ENCODE results near the gene TRIM65.
A peak's percentile ranks its signal among the peaks of the same experiment; 100 is the strongest.

Gene TRIM65

GRCh38 chr17:75917141-75917916, 20.6 kb upstream of the TRIM65 start:
- no peak for DNase-seq

- no peak for DNase-seq
These were observed 18.5 kb upstream of the TRIM65 start for GRCh38 chr17:75915268-75915667.

DNA sequence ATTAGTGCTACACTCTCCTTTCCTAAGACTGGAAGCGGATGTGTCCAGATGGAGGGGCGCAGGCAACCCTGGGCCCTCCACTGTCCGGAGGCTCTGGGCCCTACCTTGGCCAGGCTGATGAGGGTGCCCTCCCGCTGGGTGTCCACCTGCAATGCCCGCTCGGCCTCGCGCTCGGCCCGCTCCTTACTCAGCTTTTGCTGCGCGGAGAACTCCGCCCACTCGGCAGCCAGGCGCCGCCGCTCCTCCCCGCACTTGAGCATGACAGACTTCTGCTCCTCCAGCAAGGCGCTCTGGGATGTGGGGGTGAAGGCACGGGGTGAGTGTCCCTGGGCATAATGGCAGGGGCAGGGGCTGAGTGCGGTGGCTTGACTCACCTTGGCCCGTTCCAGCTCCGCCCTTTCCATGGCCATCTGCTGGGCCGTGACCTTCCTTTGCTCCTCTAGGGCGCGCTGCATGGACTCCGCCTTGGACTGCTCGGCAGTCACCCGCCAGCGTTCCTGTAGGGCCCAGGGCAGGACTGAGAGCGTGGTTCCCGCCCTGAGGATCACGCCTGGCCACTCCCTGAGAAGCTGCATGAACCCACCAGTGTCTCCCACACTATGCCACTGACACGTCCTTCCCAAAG, 18.0 kb upstream of the TRIM65 start:
- DNase-seq, result no peak

- DNase-seq, result no peak
These were observed 16.9 kb upstream of the TRIM65 start for GRCh38 chr17:75913537-75914210.

DNA sequence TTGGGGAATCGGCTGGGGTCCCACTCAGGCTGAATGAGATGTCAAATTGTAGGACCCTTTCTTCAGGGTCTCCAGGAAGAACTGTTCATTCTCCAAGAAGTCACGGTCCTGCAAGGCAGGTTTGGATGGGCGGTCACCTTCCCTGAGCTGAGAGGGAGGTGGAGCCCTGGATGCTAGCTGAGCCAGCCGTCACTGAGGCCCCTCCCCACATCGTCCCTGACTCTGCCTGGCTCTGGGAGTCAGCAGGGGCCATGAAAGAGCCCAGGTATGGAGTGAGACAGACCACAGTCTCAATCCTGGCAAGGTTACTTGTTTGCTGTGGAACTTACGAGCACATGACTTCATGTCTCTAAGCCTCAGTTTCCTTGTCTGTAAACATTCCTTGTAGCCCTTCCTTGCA, 13.9 kb upstream of the TRIM65 start:
- DNase-seq, result no peak

DNA sequence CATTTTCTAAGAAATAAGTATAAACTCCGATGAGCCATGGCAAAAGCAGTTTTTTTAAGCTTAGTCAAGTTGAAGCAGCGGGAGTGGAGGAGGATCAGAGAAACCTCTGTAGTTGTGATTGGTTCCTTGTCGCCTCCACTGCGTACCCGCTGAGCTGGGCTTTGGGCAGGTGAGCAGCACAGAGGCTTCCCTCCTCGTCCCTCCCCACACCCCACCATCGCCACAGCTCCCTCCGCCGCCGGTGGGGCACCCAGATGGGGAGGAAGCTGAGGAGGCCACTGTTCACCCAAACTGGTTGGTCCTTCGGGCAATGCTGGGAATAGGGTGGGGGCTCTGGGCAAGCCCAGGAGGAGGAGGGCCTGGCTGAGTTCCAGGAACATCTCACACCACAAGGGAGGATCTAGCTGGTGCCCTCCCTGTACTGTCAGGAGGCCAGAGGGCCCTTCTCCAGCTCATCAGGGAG, 13.1 kb upstream of the TRIM65 start:
- no peak for DNase-seq

DNA sequence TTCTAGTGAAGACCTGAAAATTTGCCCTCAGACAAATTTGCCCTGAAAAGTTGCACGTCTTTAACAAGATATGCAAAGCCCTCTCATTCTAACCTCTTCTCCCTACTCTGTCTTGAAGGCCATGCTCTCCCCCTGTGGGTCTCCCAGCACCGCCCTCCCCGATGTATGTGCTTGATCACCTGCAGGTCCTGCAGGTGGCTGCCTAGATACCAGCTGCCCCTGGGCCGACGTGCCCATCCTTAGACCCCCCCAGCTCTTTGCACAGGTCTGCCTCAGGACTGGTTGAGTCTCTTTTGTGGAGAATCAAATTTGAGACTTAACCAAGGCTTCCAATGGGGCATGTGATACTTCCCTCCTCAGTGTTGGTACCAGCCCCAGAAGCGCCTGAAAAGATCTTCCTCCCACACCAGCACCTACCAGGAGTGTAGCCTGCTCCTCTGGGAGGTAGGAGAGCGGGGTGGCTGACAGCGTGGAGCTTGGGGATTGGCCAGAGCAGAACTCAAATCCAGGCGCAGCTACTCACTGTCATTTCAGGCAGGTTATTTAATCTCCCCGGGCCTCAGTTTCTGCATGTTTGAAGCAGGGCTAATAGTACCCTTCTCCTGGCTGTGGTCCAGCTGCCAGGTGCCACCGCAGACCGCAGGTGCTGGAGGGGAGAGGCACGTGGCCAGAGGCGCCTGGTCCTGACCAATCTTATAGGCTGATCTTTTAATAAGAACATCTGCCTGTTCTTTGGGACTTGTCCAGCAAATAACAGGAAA, 12.5 kb upstream of the TRIM65 start:
- DNase-seq, result no peak

DNA sequence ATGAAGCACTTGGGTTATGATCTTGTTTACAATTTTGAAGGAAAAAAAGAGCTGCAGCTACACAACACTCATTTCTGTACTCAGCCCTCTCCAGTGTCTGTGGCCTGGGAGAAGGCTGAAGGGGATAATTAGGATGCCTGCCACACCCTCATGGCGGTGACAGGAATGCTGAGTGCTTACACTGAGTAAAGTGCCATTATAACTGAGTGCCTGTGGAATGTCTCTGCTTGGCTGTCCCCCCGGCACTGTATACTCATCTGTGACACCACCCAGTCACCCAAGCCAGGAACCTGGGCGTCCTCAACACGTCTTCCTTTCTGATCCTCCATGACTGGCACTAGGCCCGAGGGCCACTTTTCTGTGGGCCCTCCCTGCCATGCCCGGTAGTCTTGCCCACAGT, 11.4 kb upstream of the TRIM65 start:
- peak; percentile 57 for DNase-seq

GRCh38 chr17:75906143-75906884, 9.6 kb upstream of the TRIM65 start:
- DNase-seq, result no peak

- DNase-seq, result peak; percentile 93
These were observed 8.2 kb upstream of the TRIM65 start, which contains the start of gene MRPL38 for GRCh38 chr17:75904749-75905521. Gene MRPL38, minus strand, starts transcription at chr17:75904884. Its CDS starts 9 bp downstream, at chr17:75904875.

DNA sequence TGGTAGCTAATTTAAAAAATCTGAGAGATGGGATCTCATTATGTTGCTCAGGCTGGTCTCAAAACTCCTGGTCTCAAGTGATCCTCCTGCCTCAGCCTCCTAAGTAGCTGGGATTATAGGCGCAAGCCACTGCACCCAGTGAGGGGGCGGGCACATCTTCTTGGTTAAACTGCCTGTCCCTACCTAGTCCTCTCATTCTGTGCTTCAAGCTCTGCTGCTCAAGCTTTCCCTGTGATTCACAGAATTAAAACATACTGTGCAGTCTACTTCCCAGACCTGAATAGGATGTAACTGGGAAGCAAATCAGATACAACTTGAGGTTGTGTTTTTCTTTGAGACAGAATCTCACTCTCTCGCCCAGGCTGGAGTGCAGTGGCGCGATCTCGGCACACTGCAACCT, 5.7 kb upstream of the TRIM65 start:
- no peak for DNase-seq

DNA sequence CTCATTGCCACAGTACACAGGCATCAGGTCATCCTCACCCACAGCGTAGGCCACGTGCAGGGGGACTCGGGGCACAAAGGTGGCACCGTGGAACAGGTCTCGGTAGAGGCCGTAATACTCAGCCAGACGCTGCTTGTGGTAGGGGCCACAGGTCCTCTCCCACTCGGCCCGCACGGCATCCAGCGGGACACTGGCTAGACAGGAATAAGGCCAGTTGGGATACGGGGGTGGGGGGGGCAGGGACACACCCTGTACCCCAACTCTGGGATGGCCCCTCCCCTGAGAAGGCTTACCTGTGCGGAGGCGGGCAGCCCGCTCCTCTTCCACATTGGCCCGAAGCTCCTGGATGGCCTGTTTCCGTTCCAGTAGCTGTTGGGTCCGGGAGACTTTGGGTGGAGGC, 5.0 kb upstream of the TRIM65 start:
- no peak for DNase-seq

DNA sequence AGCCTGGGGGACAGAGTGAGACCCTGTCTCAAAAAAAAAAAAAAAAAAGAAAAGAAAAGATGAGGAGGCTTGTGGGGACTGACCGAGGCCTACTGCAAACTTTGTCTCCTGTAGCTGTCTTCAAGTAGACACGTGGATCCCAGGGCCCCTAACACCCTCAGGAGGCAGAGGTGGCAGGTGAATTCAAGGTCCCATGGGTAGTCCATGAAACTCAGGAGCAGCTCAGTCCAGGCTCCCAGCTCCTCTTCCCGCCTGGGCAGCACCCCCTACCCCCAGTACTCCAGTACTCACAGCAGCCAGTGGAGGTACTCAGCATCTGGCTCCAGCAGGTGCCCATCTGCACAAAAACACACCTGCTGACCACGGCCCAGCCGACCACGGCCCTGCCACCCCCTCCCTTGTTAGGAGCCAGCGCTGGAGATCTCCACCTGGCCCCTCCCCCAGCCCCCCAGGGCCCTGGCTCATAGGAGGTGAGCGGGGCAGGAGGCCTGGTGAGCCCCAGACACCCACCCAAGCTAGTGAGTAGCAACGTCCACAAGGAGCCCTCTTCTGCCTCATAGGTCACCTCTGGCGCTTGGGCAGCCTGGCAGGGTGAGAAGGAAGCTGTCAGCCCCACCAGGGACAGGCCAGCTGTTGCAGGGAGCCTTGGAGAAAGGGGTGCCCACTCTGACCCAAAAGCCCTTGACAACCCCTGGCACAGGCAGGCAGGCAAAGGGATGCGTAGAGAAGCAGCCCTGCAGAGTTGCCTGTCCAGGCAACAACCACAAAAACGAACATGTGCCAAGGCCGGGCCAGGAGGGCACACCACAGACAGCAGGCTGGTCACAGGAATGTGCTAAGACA, 4.2 kb upstream of the TRIM65 start:
- DNase-seq, result no peak

GRCh38 chr17:75899767-75900468, 3.2 kb upstream of the TRIM65 start:
- DNase-seq, result no peak

- no peak for DNase-seq
These were observed 2.6 kb upstream of the TRIM65 start for GRCh38 chr17:75899353-75899752.

- DNase-seq, result no peak
These were observed 2.0 kb upstream of the TRIM65 start for GRCh38 chr17:75898791-75899190.

DNA sequence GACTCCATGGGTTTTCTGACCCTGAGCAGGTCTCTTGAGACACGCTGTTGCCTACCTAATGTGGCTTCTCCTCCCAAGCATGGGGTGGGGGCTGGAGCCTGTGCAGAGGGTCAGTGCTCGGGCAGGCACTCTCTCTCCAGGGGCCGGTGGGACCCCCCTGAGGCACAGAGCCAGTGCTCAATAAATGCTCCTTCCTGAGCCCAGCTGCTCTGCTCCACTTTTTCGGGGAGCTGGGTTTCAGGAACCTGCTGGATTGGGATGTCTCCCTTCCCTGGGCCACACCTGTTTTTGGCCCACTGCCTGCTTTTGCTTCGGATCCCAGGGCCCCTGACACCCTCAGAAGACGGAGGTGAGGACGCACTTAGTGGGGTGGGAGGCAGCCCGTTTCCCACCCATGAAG, 1.3 kb upstream of the TRIM65 start:
- no peak for DNase-seq

- DNase-seq, result no peak
These were observed 639 bp upstream of the TRIM65 start for GRCh38 chr17:75897160-75898019.

Measured in fibroblast of skin of back (primary cell).